Activated gamma-delta T cell (primary cell): ENCODE measurements around the gene FDX1.

ENCODE experiments used
- DNase-seq: peaks from one replicate; lab custom pipeline; 2025; lab: John Stamatoyannopoulos, UW

FDX1 gene

DNA sequence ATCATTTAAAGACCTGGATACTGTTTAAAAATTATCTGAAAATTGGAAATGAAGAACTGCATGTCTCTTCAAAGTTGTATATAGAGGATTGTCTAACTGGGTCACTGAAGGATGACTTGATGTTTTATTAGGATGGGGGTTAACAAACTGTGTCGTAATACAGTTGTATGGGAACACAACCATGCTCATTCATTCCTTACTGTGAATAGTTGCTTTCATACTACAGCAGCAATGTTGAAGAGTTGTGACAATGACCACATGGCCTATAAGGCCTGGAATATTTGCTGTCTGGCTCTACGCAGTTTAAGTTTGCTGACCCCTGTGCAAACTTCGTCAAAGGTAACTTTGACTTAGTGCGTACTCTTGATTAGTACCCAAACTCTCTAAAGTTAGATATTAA, 38.4 kb downstream of the FDX1 start:
- DNase-seq, result no peak

DNA sequence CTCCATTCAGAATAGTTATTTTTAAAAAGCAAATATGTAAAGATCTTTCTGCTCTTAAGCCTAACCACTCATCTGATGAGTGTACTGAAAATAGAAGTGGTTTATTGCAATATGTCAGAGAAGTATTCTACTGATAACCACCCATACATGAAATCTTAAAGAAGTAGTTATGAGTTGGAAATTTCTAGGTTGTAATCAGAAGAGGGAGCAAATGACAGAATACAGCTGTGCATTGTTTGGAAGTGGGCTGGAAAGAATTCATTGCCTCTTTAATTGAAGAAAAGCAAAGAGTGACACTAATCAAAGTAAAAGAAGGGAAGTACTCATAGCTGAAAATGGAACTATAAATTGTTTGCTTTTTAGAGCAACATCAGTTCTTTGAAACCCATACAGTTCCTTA, 39.4 kb downstream of the FDX1 start:
- DNase-seq, result no peak

DNA sequence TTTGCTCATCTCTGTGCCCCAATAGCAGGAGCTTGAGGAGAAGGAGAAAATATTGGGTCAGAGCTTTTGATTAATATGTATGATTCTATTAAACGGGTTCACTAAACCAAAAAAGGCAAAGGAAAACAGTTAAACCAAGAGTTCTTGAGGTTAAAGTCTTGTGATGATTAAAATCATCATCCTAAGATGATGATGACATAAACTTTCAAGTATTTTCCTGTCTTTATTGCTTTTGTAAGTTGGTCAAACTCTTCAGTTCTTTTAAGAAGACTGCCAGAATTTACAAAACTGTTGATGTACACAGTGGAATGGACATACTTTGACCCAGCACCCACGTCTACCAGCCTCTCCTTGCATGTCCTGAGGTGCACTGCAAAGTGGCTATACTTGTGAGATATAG, 41.0 kb downstream of the FDX1 start:
- DNase-seq, result no peak

DNA sequence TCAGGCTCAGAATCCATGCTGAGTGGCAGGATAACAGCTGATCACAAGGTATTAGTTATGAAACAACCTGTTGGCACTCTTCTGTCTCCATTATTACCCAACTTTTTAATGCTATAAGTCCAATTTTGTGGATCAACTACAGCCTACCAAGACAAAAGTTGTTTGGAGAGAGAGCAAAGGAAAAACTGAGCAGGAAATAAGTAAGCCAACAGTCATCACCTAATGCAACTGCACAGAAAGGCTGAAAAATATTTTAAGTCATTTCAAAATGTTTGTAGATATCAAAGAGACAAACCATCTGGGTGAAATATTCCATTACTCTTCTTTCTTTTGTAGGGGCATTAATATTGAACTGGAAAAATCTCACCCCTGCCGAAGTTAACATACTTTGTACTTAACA, 41.6 kb downstream of the FDX1 start:
- no peak for DNase-seq

DNA sequence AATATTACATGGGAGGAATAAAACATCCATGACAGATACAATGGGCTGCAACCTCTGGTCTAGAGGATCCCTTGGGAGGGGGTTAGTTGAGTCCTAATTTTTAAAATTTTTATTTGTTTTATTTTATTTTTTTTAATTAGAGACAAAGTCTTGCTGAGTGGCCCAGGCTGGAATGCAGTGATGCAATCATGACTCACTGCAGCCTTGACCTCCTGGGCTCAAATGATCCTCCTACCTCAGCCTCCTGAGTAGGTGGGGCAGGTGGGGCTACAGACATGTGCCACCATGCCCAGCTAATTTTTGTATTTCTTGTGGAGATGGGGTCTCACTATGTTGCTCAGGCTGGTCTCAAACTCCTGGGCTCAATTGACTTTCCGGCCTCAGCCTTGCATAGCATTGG, 43.1 kb downstream of the FDX1 start:
- DNase-seq, result no peak

DNA sequence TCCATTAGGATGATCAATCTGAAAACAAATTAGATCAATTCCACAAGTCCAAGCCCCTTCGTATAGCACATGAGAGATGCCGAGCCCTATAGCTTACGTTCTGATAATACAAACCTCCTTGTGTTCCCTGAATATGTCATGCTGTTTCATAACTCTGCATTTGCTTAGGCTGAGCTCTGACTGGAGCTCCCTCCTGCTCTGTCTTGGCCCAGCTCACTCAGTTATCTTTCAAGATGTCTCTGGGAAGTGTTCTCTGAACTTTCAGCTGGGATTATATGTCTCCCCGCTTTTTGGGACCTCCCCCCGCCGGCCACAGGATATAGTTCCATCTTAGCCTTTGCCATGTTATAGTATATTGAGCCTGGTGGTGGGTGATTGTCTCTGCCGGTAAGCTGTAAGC, 44.0 kb downstream of the FDX1 start:
- DNase-seq, result no peak

DNA sequence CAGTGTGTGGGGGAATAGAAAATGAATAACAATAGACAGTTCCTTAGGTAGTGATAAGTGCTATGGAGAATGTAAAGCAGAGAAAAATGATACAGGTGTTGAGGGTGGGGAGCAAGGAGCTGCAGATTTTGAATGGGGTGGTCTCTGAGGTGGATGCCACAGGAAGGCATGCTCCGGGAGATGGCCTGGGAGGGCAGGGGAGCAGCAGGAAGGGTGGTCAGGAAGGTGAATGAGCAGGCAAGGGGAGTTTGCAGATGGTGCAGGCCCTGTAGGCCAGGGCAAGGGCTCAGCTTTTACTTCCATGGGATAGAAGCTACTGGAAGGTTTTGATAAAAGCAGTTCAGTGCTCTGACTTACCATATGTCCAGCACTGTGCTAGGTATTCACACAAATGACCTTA, 44.8 kb downstream of the FDX1 start:
- DNase-seq, result no peak

DNA sequence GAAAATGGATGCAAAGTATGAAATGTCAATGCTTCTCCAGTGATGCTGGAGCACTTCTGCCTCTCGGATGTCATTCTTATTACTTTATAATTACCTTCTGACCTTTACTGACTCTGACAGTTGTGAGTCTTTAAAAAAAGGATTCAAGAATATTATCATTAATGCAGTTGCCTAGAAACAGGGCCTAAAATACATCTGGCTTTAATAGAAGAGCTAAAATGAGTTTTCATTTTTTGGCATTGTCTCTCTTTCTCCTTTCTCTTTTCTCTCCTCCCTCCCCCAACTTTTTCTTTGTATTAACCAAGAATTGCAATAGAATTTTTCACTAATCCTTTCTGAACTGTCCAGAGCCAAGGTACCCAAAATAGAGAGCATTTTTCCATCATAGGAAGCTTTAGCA, 45.9 kb downstream of the FDX1 start:
- no peak for DNase-seq

DNA sequence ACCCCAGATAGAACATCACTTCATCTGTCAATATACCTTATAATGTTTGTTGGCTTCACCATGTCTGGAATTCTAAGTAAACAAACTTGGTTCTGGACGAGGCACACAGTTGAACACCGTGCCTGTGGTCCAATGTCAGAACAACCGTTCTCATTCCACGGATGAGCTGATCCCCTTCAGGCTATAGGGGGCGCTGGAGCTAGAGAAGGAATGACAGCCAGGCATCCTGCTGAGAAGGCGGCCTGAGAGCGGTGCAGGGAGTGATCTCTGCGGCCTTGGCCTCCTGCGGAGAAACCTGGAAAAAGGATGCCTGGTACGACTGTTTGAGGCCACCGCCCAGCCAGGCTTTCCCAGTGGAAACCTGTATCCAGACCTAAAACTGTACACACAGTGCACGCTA, 48.7 kb downstream of the FDX1 start:
- no peak for DNase-seq

DNA sequence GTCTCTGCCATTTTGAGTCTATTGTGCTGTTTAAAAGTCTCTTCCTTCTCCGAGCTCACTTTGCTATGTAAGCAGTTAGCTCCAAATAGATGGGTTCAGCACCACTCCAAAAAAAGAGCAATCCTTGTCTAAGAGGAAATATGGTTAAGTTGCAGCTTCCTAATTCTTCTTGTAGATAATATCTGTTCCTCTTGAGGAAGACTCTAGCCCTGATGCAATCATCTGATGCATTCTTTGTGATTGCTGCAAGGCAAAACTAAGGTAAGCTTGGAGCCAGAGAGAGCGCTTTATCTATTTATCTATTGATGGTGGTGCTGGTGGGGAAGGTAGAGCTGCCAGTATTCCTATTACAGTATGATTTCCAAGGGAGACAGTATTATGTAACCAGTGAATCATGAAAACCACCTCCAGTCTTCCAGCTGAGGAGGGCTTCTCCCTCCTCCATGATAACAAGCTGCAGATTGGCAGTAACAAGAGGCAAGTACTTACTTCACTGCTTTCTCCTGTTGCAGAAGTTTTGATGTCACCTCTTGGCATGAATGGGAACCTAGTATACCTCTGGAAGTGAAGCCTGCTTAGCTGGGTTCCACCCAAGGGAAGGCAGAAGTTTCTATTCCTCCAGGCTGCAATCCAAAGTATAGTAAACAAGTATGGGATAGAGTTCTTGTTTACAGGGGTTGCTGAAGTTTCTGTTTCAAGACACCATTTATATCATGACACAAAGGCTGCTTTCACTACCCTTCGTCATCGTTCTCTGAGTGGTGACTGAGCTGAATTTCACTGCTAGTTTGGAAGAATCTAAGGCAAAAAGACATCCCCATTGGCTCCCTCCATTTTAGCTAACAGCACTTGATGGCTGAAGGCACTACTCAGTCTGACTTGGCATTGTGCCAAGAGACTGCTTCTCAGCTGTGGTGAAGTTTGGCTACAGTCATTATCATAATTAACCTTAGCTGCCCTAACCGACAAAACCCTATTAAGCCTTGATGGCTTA, 49.7 kb downstream of the FDX1 start:
- DNase-seq, result no peak

DNA sequence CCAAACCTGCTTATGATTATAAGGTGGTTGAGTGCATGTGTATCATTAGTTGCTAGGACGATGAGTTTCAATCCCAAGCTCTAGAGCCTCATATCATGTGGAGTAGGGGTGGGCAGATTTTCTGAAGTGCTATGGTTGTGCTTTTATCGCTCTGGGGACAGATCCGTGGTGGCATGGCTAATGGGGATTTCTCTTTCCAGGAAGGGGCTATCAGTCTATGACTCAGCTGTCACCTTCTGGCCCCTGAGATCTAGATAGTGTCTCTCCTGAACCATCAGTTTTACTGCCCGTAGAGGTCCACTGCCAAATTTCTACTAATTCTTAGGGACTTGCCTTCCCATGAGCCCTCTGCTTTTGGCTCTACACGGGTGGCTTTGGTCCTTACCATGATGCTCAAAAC, 51.8 kb downstream of the FDX1 start:
- DNase-seq, result no peak

DNA sequence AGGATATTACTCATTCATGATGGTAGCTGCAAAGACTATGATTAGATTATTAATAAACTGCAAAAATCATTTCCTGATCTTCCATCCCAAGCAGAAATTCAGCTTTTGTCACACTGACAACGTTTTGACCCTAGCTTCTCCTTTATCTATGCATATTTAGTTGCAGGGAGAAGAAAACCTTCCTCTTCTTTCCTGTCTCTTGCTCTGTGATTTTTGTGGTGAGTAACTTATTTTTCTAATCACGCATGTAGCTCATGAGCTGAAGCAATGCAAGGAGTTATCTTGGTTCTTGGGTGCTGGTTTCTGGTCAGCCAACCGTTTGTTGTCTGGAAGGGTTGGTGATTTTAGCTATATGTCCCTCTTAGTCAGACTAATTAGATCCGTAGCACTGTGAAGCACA, 56.4 kb downstream of the FDX1 start:
- no peak for DNase-seq

DNA sequence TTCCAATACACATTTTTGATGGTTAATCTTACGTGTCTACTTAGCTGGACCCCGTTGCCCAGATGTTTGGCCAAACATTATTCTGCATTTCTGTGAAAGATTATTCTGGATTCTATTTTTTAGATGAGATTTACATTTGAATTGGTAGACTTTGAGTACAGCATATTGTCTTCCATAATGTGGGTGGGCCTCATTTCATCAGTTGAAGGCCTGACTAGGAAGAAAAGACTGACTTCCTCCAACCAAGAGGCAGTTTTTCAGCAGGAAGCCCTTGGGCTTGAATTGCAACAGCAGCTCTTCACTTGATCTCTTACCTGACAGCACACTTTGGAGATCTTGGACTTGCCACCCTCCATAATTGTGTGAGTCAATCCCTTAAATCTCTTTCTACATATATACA, 58.7 kb downstream of the FDX1 start:
- no peak for DNase-seq

DNA sequence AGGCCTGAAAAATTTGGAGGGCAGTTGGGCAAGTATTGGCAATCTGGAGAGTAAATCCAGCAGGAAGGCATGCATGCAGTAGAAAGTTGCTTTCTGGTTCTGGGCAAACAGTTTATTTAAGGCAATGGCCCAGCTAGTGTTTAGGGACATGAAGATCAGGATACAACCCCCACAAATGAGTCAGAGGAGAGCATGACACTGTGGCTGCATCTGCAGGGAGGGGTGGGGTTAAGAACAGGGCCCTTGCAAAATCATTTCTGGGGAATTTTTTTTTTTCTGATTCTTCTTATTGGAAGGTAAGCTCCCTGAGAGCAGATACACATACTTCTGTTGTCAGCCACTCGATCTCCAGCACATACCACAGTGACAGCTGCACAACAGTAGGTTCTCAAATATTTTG, 61.1 kb downstream of the FDX1 start:
- no peak for DNase-seq

DNA sequence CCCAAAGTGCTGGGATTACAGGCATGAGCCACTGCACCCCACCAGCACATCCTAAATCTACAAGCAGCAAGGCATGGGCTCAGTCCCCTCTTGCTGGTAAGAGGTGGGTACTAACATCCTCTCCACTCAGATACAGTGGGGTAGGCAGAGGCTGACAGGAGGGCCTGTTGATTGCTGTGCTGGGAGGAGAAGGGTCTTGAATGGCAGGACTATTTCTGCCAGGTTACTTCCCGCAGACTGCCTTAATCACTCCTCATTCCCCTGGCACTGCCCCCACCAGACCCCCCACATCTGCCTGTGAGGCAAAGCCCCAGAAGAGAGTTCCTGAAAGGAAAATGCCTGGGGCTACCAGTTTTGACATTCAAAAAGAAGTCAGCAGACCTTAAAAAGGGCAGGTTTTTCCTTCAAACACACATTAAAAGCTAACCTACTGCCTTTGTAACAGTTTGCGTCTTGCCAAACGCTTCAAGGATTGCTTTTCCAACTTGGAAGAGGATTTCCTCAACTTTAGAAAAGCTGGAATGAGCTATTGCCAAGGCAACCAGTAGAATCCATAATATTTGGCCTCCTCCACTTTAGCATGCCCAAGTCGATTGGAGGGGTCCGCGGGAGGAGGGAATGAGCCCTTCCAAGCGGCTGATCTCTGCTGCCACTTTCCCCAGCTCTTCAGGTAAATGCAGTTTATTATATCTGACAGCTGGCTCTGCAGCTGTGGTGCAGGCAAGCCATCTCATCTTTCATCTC, 62.0 kb downstream of the FDX1 start:
- no peak for DNase-seq

DNA sequence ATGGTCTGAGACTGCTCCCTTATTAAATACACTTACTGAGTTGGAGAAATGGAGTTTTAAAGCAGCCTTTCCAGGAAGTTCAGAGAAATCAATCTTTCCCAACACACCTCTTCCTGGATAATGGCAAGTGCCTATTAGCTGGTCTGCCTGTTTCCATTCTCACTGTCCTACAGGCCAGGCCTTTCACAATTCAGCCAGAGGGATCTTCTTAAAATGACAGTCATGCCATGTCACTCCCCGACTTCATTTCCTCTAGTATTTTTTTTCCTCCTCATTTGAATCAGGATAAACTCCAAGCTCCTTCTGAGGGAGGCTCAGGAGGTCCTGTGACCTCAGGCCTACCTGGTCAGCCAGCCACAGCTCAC, 62.6 kb downstream of the FDX1 start:
- no peak for DNase-seq

DNA sequence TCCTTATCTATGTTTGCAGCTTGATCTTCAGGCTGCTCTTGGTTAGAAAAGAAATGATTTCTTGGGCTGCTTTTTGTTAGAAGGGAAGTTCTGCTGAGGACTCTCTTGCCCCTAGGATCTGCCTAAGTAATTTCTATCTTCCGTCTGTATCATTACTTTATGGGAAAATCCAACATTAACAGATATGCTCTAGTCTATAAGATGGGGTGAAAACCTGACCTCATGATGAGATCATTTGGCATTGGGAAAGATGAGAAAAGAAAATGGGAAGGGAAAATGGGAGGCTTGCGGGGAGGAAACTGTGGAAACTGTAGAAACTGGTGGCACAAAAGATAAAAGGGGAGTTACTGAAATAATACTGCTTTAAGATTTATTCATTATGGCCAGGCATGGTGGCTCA, 63.6 kb downstream of the FDX1 start:
- no peak for DNase-seq

DNA sequence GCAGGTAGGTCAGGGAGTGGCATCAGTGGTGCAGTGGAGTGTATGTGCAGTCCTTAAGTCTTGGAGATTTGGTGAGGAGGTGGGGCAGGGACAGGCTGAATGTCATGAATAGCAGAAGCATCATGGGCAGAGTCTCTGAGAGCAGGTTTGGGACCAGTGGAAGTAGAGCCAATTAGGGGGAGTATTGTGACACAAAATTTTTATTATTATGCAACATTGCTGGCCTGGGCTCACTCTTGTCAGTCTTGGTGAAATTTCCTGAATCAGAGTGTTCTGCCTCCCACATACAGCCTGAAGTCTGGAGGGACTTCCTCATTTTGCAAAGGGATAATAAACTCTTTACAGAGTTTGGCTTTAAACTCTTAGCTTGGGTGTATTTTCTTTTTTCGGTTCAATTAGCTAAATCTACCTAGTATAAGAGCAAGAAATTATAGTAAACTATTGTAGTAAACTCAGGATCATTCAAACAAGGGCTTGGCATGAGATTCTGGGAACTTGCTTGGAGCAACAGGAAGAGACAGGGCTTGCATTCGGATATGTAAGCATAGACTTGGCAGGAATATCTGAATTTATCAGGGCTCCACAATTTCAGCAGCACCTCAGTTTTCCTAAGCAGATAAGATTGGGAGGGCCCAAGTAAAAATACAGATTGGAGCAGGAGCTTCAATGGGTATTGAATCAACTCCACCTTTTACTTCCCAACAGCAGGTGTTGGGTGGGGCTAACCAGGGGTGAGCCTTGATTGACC, 67.7 kb downstream of the FDX1 start:
- no peak for DNase-seq

DNA sequence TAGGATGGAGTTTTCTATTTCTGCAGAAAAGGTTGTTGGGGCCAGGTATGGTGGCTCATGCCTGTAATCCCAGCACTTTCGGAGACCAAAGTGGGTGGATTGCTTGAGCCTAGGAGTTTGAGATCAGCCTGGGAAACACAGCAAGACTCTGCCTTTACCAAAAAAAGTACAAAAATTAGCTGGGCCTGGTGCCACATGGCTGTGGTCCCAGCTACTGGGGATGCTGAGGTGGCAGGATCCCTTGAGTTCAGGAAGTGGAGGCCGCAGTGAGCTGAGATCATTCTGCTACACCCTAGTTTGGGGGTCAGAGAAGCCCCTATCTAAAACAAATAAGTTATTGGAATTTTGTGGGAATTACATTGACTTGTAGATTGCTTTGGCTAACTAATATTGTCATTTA, 71.7 kb downstream of the FDX1 start:
- DNase-seq, result no peak

DNA sequence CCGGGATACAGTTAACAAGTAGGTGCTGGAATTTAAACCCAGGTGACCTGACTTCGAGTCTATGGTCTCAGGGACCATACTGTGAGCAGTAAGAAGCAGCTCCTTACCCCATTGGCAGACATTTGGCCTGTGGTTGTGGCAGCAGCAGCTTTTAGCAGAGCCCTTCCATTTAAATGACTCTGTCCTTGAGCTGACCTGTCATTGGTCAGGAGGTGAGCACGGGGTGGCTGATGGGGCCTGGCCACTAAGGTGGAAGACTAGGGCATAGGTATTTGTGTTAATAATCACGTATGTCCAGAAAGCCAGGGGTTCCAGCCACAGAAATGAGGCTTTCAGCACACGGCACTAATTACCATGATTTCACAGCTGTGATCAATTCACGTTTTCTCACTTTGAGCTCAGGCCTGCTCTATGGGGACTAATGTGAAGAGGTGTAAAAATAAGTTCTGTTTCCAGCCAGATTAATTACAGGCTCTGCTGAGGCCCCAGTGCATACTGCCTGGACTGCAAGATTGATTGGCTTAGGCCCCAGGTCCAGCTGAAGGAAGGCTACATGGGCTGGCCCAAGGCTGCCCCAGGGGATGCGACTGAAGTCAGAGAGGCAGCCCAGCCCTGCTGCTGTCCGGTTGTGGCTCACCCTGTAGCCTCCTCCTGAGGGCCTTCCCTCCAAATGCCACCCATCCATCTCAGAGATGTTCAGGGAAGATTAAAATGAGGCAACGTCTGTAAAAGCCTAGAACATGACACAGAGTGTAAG, 76.0 kb downstream of the FDX1 start:
- DNase-seq, result no peak

DNA sequence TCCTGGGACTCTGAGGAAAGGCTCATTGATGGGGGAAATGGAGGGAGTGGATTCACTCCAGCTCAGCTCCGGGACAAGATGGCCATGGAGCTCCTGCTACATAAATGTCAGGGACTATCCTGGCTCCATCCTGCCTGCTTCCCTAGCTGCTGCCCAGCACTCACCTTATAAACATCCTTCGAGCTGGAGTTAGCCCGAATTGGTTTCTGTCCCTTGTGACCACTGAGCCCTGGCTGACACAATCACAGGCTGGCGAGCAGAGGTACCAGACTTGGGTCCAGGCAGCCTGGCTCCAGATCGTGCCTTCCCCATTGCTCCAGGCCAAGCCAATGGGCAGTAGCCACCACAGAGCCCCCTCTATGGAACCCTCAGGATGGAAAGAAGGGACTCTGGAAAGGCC, 77.6 kb downstream of the FDX1 start:
- no peak for DNase-seq

DNA sequence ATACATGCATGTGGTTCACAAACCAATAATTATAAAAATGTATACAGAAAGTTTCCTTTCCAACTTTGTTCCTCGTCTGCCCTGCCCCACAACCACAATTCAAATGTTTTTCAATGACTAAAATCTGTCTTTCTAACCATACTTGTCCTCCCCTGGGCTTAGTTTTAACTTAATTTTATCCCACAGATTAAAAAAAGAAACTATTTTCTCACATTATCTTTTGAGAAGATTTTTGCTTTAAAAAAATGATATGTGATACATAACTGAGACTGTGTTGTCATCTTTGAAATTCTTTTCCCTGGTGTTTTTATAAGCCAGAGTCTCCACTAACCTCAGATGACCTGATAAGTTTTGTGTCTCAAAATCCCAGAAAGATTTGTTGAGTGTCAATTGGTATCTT, 79.0 kb downstream of the FDX1 start:
- DNase-seq, result no peak
